ENCODE measurements around the gene ELK3.

ELK3 gene

GRCh38 chr12:96171905-96172304 lies 22.3 kb upstream of the ELK3 start:
- TF ChIP-seq CTCF (conservative IDR thresholded peaks at IDR 0.05) (no peak), ZFX (IDR thresholded peaks at IDR 0.05) (no peak)
- H3K27ac ChIP-seq: no peak overlapping the region

GRCh38 chr12:96172981-96173380 lies 21.2 kb upstream of the ELK3 start:
- no peak overlapping the region for H3K27ac ChIP-seq
- TF ChIP-seq CTCF (conservative IDR thresholded peaks at IDR 0.05) (no peak), ZFX (IDR thresholded peaks at IDR 0.05) (no peak)

- TF ChIP-seq CTCF (conservative IDR thresholded peaks at IDR 0.05) (no peak), ZFX (IDR thresholded peaks at IDR 0.05) (no peak)
- no peak overlapping the region for H3K27ac ChIP-seq
Observed at GRCh38 chr12:96176575-96176974, 17.6 kb upstream of the ELK3 start.

GRCh38 chr12:96177013-96177412 lies 17.2 kb upstream of the ELK3 start:
- H3K27ac ChIP-seq: no peak overlapping the region
- TF ChIP-seq CTCF (conservative IDR thresholded peaks at IDR 0.05): no peak
- no peak for TF ChIP-seq ZFX (IDR thresholded peaks at IDR 0.05)

GRCh38 chr12:96183734-96184370 lies 10.3 kb upstream of the ELK3 start:
- H3K27ac ChIP-seq: no peak overlapping the region
- no peak for TF ChIP-seq ZFX (IDR thresholded peaks at IDR 0.05)
- TF ChIP-seq CTCF (conservative IDR thresholded peaks at IDR 0.05): no peak

GRCh38 chr12:96185914-96186313 lies 8.3 kb upstream of the ELK3 start:
- no peak for TF ChIP-seq CTCF (conservative IDR thresholded peaks at IDR 0.05)
- no peak for TF ChIP-seq ZFX (IDR thresholded peaks at IDR 0.05)
- H3K27ac ChIP-seq: no peak overlapping the region

- H3K27ac ChIP-seq: no peak overlapping the region
- TF ChIP-seq ZFX (IDR thresholded peaks at IDR 0.05): no peak
- TF ChIP-seq CTCF (conservative IDR thresholded peaks at IDR 0.05): no peak
Observed at GRCh38 chr12:96186607-96187301, 7.4 kb upstream of the ELK3 start.

Data from C4-2B (cell line).